ENCODE measurements around the gene ZNF317. TPM values are rescaled to one million over a fixed set of nuclear protein-coding genes. Genes with fewer than 3 reads are reported as not detected.
"Not testable (repeated sequence)": the region's sequence is repeated elsewhere in the genome, so short reads cannot be mapped to it uniquely, and the experiment has no call there.

ZNF317 gene
- total RNA-seq, 1 donor from 2014 or later: 23.0 TPM

- H3K27me3 Mint-ChIP-seq (ENCODE audit: low read depth): no peaks in the 10 kb centered on the region
- DNase-seq (ENCODE audit: low spot score): no peak
- H3K36me3 Mint-ChIP-seq (ENCODE audit: low read depth): peaks cover 13% of the 10 kb centered on the region
- H3K4me3 Mint-ChIP-seq (ENCODE audit: unreplicated experiment): no peak overlapping the region
- no peak overlapping the region for H3K27ac Mint-ChIP-seq (ENCODE audit: unreplicated experiment)
- H3K4me1 Mint-ChIP-seq (ENCODE audit: low read depth): no peaks in the 10 kb centered on the region
- H3K9me3 Mint-ChIP-seq (ENCODE audit: low read depth): peaks cover 14% of the 10 kb centered on the region
- TF ChIP-seq CTCF (IDR thresholded peaks at IDR 0.05): no peak
Observed at GRCh38 chr19:9183000-9183399, 42.8 kb downstream of the ZNF317 start.

GRCh38 chr19:9187191-9187590 is 47.0 kb downstream of the ZNF317 start:
- Mint-ChIP-seq H3K36me3 (ENCODE audit: low read depth) (peaks cover 11% of the 10 kb centered on the region), H3K4me3 (ENCODE audit: unreplicated experiment) (no peak overlapping the region), H3K4me1 (ENCODE audit: low read depth) (no peaks in the 10 kb centered on the region), H3K9me3 (ENCODE audit: low read depth) (peaks cover 14% of the 10 kb centered on the region), H3K27me3 (ENCODE audit: low read depth) (no peaks in the 10 kb centered on the region), H3K27ac (ENCODE audit: unreplicated experiment) (no peak overlapping the region)
- no peak for TF ChIP-seq CTCF (IDR thresholded peaks at IDR 0.05)
- DNase-seq (ENCODE audit: low spot score): no peak

GRCh38 chr19:9189535-9189934 is 49.3 kb downstream of the ZNF317 start:
- Mint-ChIP-seq H3K36me3 (ENCODE audit: low read depth) (peaks cover 11% of the 10 kb centered on the region), H3K4me3 (ENCODE audit: unreplicated experiment) (no peak overlapping the region), H3K4me1 (ENCODE audit: low read depth) (no peaks in the 10 kb centered on the region), H3K27ac (ENCODE audit: unreplicated experiment) (no peak overlapping the region), H3K9me3 (ENCODE audit: low read depth) (peaks cover 14% of the 10 kb centered on the region), H3K27me3 (ENCODE audit: low read depth) (no peaks in the 10 kb centered on the region)
- TF ChIP-seq CTCF (IDR thresholded peaks at IDR 0.05): no peak
- DNase-seq (ENCODE audit: low spot score): no peak

GRCh38 chr19:9198044-9198443 is 57.8 kb downstream of the ZNF317 start:
- H3K4me1 Mint-ChIP-seq (ENCODE audit: low read depth); H3K4me3 Mint-ChIP-seq (ENCODE audit: unreplicated experiment); H3K36me3 Mint-ChIP-seq (ENCODE audit: low read depth); H3K9me3 Mint-ChIP-seq (ENCODE audit: low read depth); H3K27me3 Mint-ChIP-seq (ENCODE audit: low read depth); H3K27ac Mint-ChIP-seq (ENCODE audit: unreplicated experiment); DNase-seq (ENCODE audit: low spot score): not testable (repeated sequence)

- Mint-ChIP-seq H3K27ac (ENCODE audit: unreplicated experiment) (no peak overlapping the region), H3K9me3 (ENCODE audit: low read depth) (no peaks in the 10 kb centered on the region), H3K4me1 (ENCODE audit: low read depth) (peaks cover 6% of the 10 kb centered on the region), H3K4me3 (ENCODE audit: unreplicated experiment) (peak overlapping the region; percentile 59), H3K36me3 (ENCODE audit: low read depth) (no peaks in the 10 kb centered on the region), H3K27me3 (ENCODE audit: low read depth) (no peaks in the 10 kb centered on the region)
- DNase-seq (ENCODE audit: low spot score): no peak
- TF ChIP-seq CTCF (IDR thresholded peaks at IDR 0.05): peak; percentile 95
Observed at GRCh38 chr19:9205501-9206113, 65.4 kb downstream of the ZNF317 start.

Other genes starting within 250 kb of the ZNF317 start
- not detected in 3 replicates for gene MUC16, start 130.0 kb upstream of the ZNF317 start, total RNA-seq
- gene OR1M1, start 53.3 kb upstream of the ZNF317 start, total RNA-seq: not detected in 3 replicates
- gene OR7G2, start 32.9 kb upstream of the ZNF317 start, total RNA-seq: not detected in 3 replicates
- not detected in 3 replicates for gene OR7G1, start 24.6 kb upstream of the ZNF317 start, total RNA-seq
- gene OR7G3, start 13.4 kb upstream of the ZNF317 start, total RNA-seq: not detected in 3 replicates
- 0.33 to 0.70 TPM (median 0.60 TPM) in 3 replicates for gene OR7D2, start 38.6 kb downstream of the ZNF317 start, total RNA-seq
- gene OR7D4, start 79.2 kb downstream of the ZNF317 start, total RNA-seq: not detected in 3 replicates
- gene OR7E24, start 110.5 kb downstream of the ZNF317 start, total RNA-seq: not detected in 3 replicates
- gene ZNF699, start 169.4 kb downstream of the ZNF317 start, total RNA-seq: 6.9 to 12.2 TPM (median 10.5 TPM) in 3 replicates
- gene ZNF559, start 183.8 kb downstream of the ZNF317 start, total RNA-seq: 9.9 to 16.6 TPM (median 10.8 TPM) in 3 replicates
- 3.7 to 8.5 TPM (median 4.4 TPM) in 3 replicates for gene ZNF177, start 222.6 kb downstream of the ZNF317 start, total RNA-seq